ENCODE results near the gene STX4. TPM values are rescaled to one million over a fixed set of nuclear protein-coding genes. Genes with fewer than 3 reads are reported as not detected.

The STX4 gene
- total and polyA plus RNA-seq, 9 of the 15 experiments (the other 6 are each of a cell fraction or from before 2014, with no cell fraction given) = 3.2 to 48.0 (median 21.5) TPM

DNA sequence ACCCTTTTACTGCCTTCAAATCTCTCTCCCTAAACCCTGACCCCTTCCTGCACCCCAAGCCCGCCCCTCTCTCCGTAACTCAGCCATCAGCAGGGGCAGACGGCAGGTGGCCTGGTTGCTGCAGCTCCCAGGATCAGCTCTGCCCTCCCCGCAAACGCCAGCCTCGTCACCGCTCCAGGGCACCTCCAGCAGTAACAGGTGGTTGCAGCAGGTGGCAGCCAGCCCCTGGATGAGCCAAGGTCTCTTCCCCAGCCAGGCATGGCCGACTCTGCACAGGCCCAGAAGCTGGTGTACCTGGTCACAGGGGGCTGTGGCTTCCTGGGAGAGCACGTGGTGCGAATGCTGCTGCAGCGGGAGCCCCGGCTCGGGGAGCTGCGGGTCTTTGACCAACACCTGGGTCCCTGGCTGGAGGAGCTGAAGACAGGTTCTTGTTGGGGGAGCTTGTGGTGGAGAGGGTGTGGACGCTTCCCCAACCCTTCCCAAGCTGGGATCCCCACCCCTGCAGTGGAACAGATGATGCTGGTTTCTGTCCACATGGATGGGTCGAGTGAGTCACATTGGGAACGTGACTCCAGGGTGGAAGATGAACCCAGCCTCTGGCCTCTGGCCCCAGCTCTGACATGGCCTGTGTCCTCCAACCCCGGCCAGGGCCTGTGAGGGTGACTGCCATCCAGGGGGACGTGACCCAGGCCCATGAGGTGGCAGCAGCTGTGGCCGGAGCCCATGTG, 47.8 kb upstream of the STX4 start (continued):
- TF ChIP-seq ZNF140 (CRISPR knock-in tag; IDR thresholded peaks at IDR 0.05) (no peak), PTBP1 (IDR thresholded peaks at IDR 0.05; ENCODE audit: low read depth, low read length) (no peak), NCOA4 (IDR thresholded peaks at IDR 0.05; ENCODE audit: partially characterized antibody) (no peak), ASH1L (IDR thresholded peaks at IDR 0.05; ENCODE audit: borderline replicate concordance, low read depth, partially characterized antibody) (no peak), KDM2B (CRISPR knock-in tag; IDR thresholded peaks at IDR 0.05) (no peak), PHF21A (IDR thresholded peaks at IDR 0.05; ENCODE audit: borderline replicate concordance, low read depth) (no peak), SREBF1 (IDR thresholded peaks at IDR 0.05; ENCODE audit: borderline replicate concordance, low read depth, low read length) (no peak), GABPB2 (CRISPR knock-in tag; conservative IDR thresholded peaks at IDR 0.05) (no peak), KDM1A (IDR thresholded peaks at IDR 0.05) (no peak), MCM2 (IDR thresholded peaks at IDR 0.05; ENCODE audit: low read depth) (no peak)
- TF ChIP-seq, protein P1, sequence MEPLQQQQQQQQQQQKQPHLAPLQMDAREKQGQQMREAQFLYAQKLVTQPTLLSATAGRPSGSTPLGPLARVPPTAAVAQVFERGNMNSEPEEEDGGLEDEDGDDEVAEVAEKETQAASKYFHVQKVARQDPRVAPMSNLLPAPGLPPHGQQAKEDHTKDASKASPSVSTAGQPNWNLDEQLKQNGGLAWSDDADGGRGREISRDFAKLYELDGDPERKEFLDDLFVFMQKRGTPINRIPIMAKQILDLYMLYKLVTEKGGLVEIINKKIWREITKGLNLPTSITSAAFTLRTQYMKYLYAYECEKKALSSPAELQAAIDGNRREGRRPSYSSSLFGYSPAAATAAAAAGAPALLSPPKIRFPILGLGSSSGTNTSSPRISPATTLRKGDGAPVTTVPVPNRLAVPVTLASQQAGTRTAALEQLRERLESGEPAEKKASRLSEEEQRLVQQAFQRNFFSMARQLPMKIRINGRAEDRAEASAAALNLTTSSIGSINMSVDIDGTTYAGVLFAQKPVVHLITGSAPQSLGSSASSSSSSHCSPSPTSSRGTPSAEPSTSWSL (CRISPR knock-in tag; IDR thresholded peaks at IDR 0.05; ENCODE audit: borderline replicate concordance) = no peak
- TF ChIP-seq, protein P2, sequence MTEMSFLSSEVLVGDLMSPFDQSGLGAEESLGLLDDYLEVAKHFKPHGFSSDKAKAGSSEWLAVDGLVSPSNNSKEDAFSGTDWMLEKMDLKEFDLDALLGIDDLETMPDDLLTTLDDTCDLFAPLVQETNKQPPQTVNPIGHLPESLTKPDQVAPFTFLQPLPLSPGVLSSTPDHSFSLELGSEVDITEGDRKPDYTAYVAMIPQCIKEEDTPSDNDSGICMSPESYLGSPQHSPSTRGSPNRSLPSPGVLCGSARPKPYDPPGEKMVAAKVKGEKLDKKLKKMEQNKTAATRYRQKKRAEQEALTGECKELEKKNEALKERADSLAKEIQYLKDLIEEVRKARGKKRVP (CRISPR knock-in tag; IDR thresholded peaks at IDR 0.05) = no peak
- TF ChIP-seq, protein P3, sequence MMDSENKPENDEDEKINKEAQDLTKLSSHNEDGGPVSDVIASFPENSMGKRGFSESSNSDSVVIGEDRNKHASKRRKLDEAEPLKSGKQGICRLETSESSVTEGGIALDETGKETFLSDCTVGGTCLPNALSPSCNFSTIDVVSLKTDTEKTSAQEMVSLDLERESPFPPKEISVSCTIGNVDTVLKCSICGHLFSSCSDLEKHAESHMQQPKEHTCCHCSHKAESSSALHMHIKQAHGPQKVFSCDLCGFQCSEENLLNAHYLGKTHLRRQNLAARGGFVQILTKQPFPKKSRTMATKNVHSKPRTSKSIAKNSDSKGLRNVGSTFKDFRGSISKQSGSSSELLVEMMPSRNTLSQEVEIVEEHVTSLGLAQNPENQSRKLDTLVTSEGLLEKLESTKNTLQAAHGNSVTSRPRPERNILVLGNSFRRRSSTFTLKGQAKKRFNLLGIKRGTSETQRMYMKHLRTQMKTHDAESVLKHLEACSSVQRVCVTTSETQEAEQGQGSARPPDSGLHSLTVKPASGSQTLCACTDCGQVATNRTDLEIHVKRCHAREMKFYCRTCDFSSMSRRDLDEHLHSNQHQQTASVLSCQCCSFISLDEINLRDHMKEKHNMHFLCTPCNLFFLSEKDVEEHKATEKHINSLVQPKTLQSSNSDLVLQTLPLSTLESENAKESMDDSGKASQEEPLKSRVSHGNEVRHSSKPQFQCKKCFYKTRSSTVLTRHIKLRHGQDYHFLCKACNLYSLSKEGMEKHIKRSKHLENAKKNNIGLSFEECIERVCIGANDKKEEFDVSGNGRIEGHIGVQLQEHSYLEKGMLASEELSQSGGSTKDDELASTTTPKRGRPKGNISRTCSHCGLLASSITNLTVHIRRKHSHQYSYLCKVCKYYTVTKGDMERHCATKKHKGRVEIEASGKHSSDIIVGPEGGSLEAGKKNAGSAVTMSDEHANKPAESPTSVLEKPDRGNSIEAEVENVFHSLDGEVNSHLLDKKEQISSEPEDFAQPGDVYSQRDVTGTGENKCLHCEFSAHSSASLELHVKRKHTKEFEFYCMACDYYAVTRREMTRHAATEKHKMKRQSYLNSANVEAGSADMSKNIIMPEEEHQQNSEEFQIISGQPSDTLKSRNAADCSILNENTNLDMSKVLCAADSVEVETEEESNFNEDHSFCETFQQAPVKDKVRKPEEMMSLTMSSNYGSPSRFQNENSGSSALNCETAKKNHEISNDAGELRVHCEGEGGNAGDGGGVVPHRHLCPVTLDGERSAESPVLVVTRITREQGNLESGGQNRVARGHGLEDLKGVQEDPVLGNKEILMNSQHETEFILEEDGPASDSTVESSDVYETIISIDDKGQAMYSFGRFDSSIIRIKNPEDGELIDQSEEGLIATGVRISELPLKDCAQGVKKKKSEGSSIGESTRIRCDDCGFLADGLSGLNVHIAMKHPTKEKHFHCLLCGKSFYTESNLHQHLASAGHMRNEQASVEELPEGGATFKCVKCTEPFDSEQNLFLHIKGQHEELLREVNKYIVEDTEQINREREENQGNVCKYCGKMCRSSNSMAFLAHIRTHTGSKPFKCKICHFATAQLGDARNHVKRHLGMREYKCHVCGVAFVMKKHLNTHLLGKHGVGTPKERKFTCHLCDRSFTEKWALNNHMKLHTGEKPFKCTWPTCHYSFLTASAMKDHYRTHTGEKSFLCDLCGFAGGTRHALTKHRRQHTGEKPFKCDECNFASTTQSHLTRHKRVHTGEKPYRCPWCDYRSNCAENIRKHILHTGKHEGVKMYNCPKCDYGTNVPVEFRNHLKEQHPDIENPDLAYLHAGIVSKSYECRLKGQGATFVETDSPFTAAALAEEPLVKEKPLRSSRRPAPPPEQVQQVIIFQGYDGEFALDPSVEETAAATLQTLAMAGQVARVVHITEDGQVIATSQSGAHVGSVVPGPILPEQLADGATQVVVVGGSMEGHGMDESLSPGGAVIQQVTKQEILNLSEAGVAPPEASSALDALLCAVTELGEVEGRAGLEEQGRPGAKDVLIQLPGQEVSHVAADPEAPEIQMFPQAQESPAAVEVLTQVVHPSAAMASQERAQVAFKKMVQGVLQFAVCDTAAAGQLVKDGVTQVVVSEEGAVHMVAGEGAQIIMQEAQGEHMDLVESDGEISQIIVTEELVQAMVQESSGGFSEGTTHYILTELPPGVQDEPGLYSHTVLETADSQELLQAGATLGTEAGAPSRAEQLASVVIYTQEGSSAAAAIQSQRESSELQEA (IDR thresholded peaks at IDR 0.05; ENCODE audit: low read depth) = no peak; the same call in 1 of the 2 replicates
- TF ChIP-seq, protein P4, sequence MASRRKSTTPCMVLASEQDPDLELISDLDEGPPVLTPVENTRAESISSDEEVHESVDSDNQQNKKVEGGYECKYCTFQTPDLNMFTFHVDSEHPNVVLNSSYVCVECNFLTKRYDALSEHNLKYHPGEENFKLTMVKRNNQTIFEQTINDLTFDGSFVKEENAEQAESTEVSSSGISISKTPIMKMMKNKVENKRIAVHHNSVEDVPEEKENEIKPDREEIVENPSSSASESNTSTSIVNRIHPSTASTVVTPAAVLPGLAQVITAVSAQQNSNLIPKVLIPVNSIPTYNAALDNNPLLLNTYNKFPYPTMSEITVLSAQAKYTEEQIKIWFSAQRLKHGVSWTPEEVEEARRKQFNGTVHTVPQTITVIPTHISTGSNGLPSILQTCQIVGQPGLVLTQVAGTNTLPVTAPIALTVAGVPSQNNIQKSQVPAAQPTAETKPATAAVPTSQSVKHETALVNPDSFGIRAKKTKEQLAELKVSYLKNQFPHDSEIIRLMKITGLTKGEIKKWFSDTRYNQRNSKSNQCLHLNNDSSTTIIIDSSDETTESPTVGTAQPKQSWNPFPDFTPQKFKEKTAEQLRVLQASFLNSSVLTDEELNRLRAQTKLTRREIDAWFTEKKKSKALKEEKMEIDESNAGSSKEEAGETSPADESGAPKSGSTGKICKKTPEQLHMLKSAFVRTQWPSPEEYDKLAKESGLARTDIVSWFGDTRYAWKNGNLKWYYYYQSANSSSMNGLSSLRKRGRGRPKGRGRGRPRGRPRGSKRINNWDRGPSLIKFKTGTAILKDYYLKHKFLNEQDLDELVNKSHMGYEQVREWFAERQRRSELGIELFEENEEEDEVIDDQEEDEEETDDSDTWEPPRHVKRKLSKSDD (conservative IDR thresholded peaks at IDR 0.05; ENCODE audit: low read length) = no peak

Measured in K562 (cell line).